WTC11 (cell line): ENCODE results near the gene ABLIM2. TPM values are rescaled to one million over a fixed set of nuclear protein-coding genes. Genes with fewer than 3 reads are reported as not detected.

Source experiments
- ATAC-seq: fragments of 200-7000 bp; cut with Tn5 transposase; 2 replicates; pipeline ENCODE4 v1.10.0; 2021; ENCODE audit warnings: mild to moderate bottlenecking, moderate library complexity
- CTCF ChIA-PET: fragments of 300-600 bp; sonication (Branson Sonifier 250); formaldehyde crosslinking; loops from one replicate; lab custom pipeline; 2021; ENCODE audit warnings: antibody characterized with exemption; lab: Charles Lee
- POLR2A ChIA-PET: fragments of 350-600 bp; sonication (Branson Sonifier 250); formaldehyde crosslinking; loops from one replicate; lab custom pipeline; 2021; ENCODE audit warnings: antibody characterized with exemption; lab: Charles Lee
- DNase-seq: peaks from one replicate; pipeline ENCODE4 v3.0.0; 2021; ENCODE audit warnings: low spot score
- H3K27ac Mint-ChIP-seq: 2 replicates; pipeline ENCODE4 v1.8.0; 2021; ENCODE audit warnings: mixed read lengths
- H3K27me3 Mint-ChIP-seq: 2 replicates; pipeline ENCODE4 v1.8.0; 2021; ENCODE audit warnings: low read depth, mild to moderate bottlenecking, moderate library complexity, mixed read lengths
- H3K36me3 Mint-ChIP-seq: 2 replicates; pipeline ENCODE4 v1.8.0; 2021; ENCODE audit warnings: mixed read lengths
- H3K4me1 Mint-ChIP-seq: 2 replicates; pipeline ENCODE4 v1.8.0; 2022; ENCODE audit warnings: mixed read lengths
- H3K4me3 Mint-ChIP-seq: 2 replicates; pipeline ENCODE4 v1.8.0; 2021; ENCODE audit warnings: mild to moderate bottlenecking, moderate library complexity, mixed read lengths
- H3K9me3 Mint-ChIP-seq: 2 replicates; pipeline ENCODE4 v1.8.0; 2021; ENCODE audit warnings: mixed read lengths
- CDX4 ChIP-seq: fragments of 250-450 bp; sonication (Bioruptor Pico); IDR thresholded peaks from 2 replicates; pipeline ENCODE4 v1.9.0; 2021; ENCODE audit warnings: moderate library complexity, mild to moderate bottlenecking, inconsistent platforms, borderline replicate concordance
- ETV6 ChIP-seq: sonication (generic); formaldehyde crosslinking; IDR thresholded peaks from 2 replicates; pipeline ENCODE4 v1.8.1; 2022; ENCODE audit warnings: mild to moderate bottlenecking, missing genetic modification reagents
- FOXP1 ChIP-seq: sonication (generic); formaldehyde crosslinking; IDR thresholded peaks from 2 replicates; pipeline ENCODE4 v1.8.0; 2022; ENCODE audit warnings: missing genetic modification reagents, mild to moderate bottlenecking, moderate library complexity, borderline replicate concordance
- GABPB1 ChIP-seq: sonication (generic); formaldehyde crosslinking; IDR thresholded peaks from 2 replicates; pipeline ENCODE4 v1.8.1; 2023; ENCODE audit warnings: mild to moderate bottlenecking, missing genetic modification reagents
- GTF2I ChIP-seq: fragments of 250-450 bp; sonication (Bioruptor Pico); conservative IDR thresholded peaks from 2 replicates; pipeline ENCODE4 v1.4.0; 2021; ENCODE audit warnings: mild to moderate bottlenecking
- MAX ChIP-seq: sonication (generic); formaldehyde crosslinking; IDR thresholded peaks from 2 replicates; pipeline ENCODE4 v1.8.0; 2022; ENCODE audit warnings: mild to moderate bottlenecking, missing genetic modification reagents
- MXD4 ChIP-seq: fragments of 250-450 bp; sonication (Bioruptor Pico); IDR thresholded peaks from 2 replicates; pipeline ENCODE4 v1.8.0; 2021; ENCODE audit warnings: mild to moderate bottlenecking, moderate library complexity, borderline replicate concordance
- NFYB ChIP-seq: sonication (generic); formaldehyde crosslinking; conservative IDR thresholded peaks from 2 replicates; pipeline ENCODE4 v1.8.0; 2022; ENCODE audit warnings: low read depth, missing genetic modification reagents
- OVOL2 ChIP-seq: fragments of 250-450 bp; sonication (Bioruptor Pico); IDR thresholded peaks from 2 replicates; pipeline ENCODE4 v1.9.0; 2021; ENCODE audit warnings: mild to moderate bottlenecking, borderline replicate concordance
- SMAD4 ChIP-seq: sonication (generic); formaldehyde crosslinking; IDR thresholded peaks from 2 replicates; pipeline ENCODE4 v1.8.0; 2022; ENCODE audit warnings: mild to moderate bottlenecking, missing genetic modification reagents
- ZNF396 ChIP-seq: fragments of 250-450 bp; sonication (Bioruptor Pico); IDR thresholded peaks from 2 replicates; pipeline ENCODE4 v1.8.0; 2021; ENCODE audit warnings: mild to moderate bottlenecking, moderate library complexity, borderline replicate concordance
- ZNF423 ChIP-seq: fragments of 250-450 bp; sonication (Bioruptor Pico); IDR thresholded peaks from 2 replicates; pipeline ENCODE4 v2.1.2; 2022; ENCODE audit warnings: mild to moderate bottlenecking, moderate library complexity
- total RNA-seq: library from RNA; stranded (reverse); gene quantifications from 3 replicates; pipeline ENCODE4 v1.2.3, GENCODE V29; 2021
- TF ChIP-seq, protein P1 (sequence below): sonication (generic); formaldehyde crosslinking; IDR thresholded peaks from 2 replicates; pipeline ENCODE4 v1.8.0; 2022; ENCODE audit warnings: missing genetic modification reagents
- TF ChIP-seq, protein P2 (sequence below): fragments of 250-450 bp; sonication (Bioruptor Pico); IDR thresholded peaks from 2 replicates; pipeline ENCODE4 v1.8.0; 2021; ENCODE audit warnings: mild to moderate bottlenecking
- TF ChIP-seq, protein P3 (sequence below): sonication (generic); formaldehyde crosslinking; IDR thresholded peaks from 2 replicates; pipeline ENCODE4 v1.8.1; 2023; ENCODE audit warnings: mild to moderate bottlenecking, missing genetic modification reagents

The ABLIM2 gene
- total RNA-seq, 1 experiment from 2014 or later: 2.6 TPM

- no peak for TF ChIP-seq ZNF396 (CRISPR knock-in tag)
- no peak for TF ChIP-seq GABPB1 (CRISPR knock-in tag)
- TF ChIP-seq MXD4 (CRISPR knock-in tag): no peak
Measured at GRCh38 chr4:8136529-8136928, 22.1 kb downstream of the ABLIM2 start (continued).

- peaks cover 18% of the 10 kb centered on the region for H3K4me1 Mint-ChIP-seq
- ATAC-seq (no peak), DNase-seq (no peak)
- no peak overlapping the region for H3K4me3 Mint-ChIP-seq
- H3K27me3 Mint-ChIP-seq: peaks cover 6% of the 10 kb centered on the region
- ChIA-PET POLR2A (no interaction called here), CTCF (interaction anchor here (2.4 kb wide), 1 partner anchor 25 kb away, joined by 7 read pairs; no protein-coding TSS in a partner anchor)
- H3K9me3 Mint-ChIP-seq: peaks cover 9% of the 10 kb centered on the region
- peak overlapping the region; percentile 44; the same call in 1 of the 2 replicates for H3K27ac Mint-ChIP-seq
- TF ChIP-seq SMAD4 (CRISPR knock-in tag): no peak
- no peak for TF ChIP-seq NFYB
- no peak for TF ChIP-seq FOXP1 (CRISPR knock-in tag)
- H3K36me3 Mint-ChIP-seq: peaks cover 3% of the 10 kb centered on the region; the same call in 1 of the 2 replicates
Measured at GRCh38 chr4:8135666-8136065, 22.9 kb downstream of the ABLIM2 start.

DNA sequence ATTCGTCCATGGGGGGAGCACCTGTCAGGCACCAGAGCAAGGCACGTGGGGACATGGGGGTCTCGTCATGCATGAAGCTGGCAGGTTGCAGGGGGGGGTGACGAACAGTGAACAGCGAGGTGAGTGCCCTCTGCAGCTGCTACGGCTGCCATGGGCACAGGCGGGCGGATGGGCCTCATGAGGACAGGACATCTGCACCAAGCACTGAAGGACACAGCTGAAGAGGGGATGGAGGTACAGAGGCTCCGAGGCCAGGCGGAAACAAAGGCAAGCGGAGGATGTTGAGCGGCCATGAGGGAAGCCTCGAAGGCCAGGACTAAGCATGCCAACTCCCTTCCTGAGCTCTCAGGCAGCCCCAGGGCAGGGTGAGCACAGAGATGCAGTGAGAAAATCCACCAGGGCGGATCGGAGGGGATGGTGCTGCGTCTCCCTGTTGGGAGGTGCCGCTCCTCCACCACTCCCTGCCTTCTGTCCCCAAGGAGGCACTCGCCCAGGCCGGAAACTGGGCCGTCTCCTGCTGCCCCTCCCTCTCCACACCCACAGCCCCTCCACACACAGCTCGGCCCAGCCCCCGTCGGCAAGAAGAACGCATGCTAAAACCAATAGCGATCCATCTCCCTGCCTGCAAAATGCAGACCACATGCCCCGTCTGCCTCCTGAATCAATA is 24.6 kb downstream of the ABLIM2 start:
- TF ChIP-seq ETV6 (CRISPR knock-in tag) (no peak), GTF2I (CRISPR knock-in tag) (no peak), MAX (CRISPR knock-in tag) (peak; percentile 53; the same call in 1 of the 2 replicates), CDX4 (CRISPR knock-in tag) (no peak)
- TF ChIP-seq, protein P1, sequence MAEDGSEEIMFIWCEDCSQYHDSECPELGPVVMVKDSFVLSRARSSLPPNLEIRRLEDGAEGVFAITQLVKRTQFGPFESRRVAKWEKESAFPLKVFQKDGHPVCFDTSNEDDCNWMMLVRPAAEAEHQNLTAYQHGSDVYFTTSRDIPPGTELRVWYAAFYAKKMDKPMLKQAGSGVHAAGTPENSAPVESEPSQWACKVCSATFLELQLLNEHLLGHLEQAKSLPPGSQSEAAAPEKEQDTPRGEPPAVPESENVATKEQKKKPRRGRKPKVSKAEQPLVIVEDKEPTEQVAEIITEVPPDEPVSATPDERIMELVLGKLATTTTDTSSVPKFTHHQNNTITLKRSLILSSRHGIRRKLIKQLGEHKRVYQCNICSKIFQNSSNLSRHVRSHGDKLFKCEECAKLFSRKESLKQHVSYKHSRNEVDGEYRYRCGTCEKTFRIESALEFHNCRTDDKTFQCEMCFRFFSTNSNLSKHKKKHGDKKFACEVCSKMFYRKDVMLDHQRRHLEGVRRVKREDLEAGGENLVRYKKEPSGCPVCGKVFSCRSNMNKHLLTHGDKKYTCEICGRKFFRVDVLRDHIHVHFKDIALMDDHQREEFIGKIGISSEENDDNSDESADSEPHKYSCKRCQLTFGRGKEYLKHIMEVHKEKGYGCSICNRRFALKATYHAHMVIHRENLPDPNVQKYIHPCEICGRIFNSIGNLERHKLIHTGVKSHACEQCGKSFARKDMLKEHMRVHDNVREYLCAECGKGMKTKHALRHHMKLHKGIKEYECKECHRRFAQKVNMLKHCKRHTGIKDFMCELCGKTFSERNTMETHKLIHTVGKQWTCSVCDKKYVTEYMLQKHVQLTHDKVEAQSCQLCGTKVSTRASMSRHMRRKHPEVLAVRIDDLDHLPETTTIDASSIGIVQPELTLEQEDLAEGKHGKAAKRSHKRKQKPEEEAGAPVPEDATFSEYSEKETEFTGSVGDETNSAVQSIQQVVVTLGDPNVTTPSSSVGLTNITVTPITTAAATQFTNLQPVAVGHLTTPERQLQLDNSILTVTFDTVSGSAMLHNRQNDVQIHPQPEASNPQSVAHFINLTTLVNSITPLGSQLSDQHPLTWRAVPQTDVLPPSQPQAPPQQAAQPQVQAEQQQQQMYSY (CRISPR knock-in tag): no peak
- TF ChIP-seq, protein P2, sequence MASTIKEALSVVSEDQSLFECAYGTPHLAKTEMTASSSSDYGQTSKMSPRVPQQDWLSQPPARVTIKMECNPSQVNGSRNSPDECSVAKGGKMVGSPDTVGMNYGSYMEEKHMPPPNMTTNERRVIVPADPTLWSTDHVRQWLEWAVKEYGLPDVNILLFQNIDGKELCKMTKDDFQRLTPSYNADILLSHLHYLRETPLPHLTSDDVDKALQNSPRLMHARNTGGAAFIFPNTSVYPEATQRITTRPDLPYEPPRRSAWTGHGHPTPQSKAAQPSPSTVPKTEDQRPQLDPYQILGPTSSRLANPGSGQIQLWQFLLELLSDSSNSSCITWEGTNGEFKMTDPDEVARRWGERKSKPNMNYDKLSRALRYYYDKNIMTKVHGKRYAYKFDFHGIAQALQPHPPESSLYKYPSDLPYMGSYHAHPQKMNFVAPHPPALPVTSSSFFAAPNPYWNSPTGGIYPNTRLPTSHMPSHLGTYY (CRISPR knock-in tag): no peak
- TF ChIP-seq, all 79 proteins: peak for 1
- Mint-ChIP-seq H3K4me1 (peaks cover 18% of the 10 kb centered on the region), H3K9me3 (no peaks in the 10 kb centered on the region), H3K27me3 (no peaks in the 10 kb centered on the region), H3K36me3 (no peaks in the 10 kb centered on the region), H3K4me3 (no peak overlapping the region), H3K27ac (peak overlapping the region; percentile 81; the same call in 1 of the 2 replicates)
- POLR2A ChIA-PET: no interaction called here
- peak; percentile 86 for ATAC-seq
- CTCF ChIA-PET: interaction anchor here (1.2 to 2.4 kb wide), 4 partner anchors 23 to 43 kb away, joined by 3 to 9 read pairs (median 5); partner anchors contain the start of gene ABLIM2
- peak; percentile 31 for DNase-seq

DNA sequence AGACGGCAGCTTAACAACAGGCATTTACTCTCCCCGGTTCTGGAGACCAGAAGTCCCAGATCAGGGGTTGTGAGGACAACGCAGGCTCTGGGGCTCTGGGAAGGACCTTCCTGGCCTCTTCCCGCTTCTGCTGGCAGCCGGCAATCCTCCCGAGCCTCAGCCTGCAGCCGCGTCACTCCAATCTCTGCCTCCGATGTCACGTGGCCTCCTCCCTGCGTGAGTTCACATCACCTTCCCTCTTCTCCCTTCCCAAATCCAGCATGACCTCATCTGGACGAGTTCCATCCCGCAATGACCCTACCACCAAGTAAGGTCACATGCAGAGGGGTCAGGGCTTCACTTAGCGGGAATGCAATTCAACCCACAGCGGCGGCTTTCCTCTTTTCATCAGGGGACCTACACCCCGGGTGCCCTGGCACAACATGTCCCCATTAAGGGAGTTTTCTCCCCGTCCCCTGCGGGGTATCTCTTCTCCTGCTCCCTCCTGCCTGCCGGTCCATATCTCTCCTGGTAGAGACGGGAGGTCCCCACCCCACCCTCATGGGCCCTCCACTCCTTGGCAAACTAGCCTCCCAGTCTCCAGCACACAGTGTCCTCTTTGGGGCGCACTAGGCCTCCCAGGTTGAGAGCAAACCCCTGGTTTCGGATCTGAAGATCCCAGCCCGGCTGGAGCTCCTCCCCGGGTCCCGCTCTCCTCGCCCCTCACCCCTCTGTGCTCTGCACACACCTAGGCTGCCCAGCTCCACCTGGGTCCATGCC is 25.5 kb downstream of the ABLIM2 start:
- POLR2A ChIA-PET: no interaction called here
- Mint-ChIP-seq H3K36me3 (no peaks in the 10 kb centered on the region), H3K27ac (peak overlapping the region; percentile 43; the same call in 1 of the 2 replicates), H3K4me3 (no peak overlapping the region), H3K4me1 (peaks cover 26% of the 10 kb centered on the region), H3K27me3 (no peaks in the 10 kb centered on the region), H3K9me3 (no peaks in the 10 kb centered on the region)
- DNase-seq: no peak
- no peak for ATAC-seq
- CTCF ChIA-PET: interaction anchor here (1.2 to 2.2 kb wide), 2 partner anchors 24 to 44 kb away, joined by 3 to 9 read pairs; no protein-coding TSS in a partner anchor
- TF ChIP-seq, protein P3, sequence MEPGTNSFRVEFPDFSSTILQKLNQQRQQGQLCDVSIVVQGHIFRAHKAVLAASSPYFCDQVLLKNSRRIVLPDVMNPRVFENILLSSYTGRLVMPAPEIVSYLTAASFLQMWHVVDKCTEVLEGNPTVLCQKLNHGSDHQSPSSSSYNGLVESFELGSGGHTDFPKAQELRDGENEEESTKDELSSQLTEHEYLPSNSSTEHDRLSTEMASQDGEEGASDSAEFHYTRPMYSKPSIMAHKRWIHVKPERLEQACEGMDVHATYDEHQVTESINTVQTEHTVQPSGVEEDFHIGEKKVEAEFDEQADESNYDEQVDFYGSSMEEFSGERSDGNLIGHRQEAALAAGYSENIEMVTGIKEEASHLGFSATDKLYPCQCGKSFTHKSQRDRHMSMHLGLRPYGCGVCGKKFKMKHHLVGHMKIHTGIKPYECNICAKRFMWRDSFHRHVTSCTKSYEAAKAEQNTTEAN: no peak
- TF ChIP-seq ZNF423 (CRISPR knock-in tag): no peak
- no peak for TF ChIP-seq OVOL2 (CRISPR knock-in tag)
